Astrocyte (in vitro differentiated cells and primary cell): ENCODE measurements around the gene TPH2. TPM values are rescaled to one million over a fixed set of nuclear protein-coding genes. Genes with fewer than 3 reads are reported as not detected.

ENCODE experiments used
- DNase-seq: peaks from one replicate; pipeline ENCODE4 v3.0.0-alpha.2; 2010; ENCODE audit warnings: low read depth
- FAIRE-seq: peaks from 2 replicates; lab custom pipeline; 2011; peaks lifted over from hg19 to GRCh38; lab: Jason Lieb, UNC
- H2AFZ ChIP-seq: 2 replicates; pipeline ENCODE4 v1.6.0; 2012; ENCODE audit warnings: low read depth, low read length, inconsistent platforms
- H3K27ac ChIP-seq: 2 replicates; pipeline ENCODE4 v1.5.1; 2011; ENCODE audit warnings: low read depth, low read length, inconsistent platforms
- H3K27me3 ChIP-seq: 2 replicates; pipeline ENCODE4 v1.6.0; 2011; ENCODE audit warnings: low read length, inconsistent platforms; ENCODE audit not compliant: insufficient read depth
- H3K36me3 ChIP-seq: 2 replicates; pipeline ENCODE4 v1.5.1; 2011; ENCODE audit warnings: low read length, inconsistent platforms; ENCODE audit not compliant: insufficient read depth
- H3K4me1 ChIP-seq: 2 replicates; pipeline ENCODE4 v1.5.1; 2011; ENCODE audit warnings: low read length, inconsistent platforms; ENCODE audit not compliant: insufficient read depth
- H3K4me2 ChIP-seq: 2 replicates; pipeline ENCODE4 v1.6.0; 2012; ENCODE audit warnings: low read length, inconsistent platforms
- H3K4me3 ChIP-seq: 2 replicates; pipeline ENCODE4 v1.5.1; 2011; ENCODE audit warnings: low read depth, mild to moderate bottlenecking, low read length, inconsistent platforms; ENCODE audit not compliant: insufficient read depth
- H3K79me2 ChIP-seq: 2 replicates; pipeline ENCODE4 v1.6.0; 2012; ENCODE audit warnings: mild to moderate bottlenecking, low read length, inconsistent platforms; ENCODE audit not compliant: insufficient read depth
- H3K9ac ChIP-seq: 2 replicates; pipeline ENCODE4 v1.6.0; 2012; ENCODE audit warnings: mild to moderate bottlenecking, low read length, inconsistent platforms
- H3K9me3 ChIP-seq: 2 replicates; pipeline ENCODE4 v1.5.1; 2012; ENCODE audit warnings: low read depth, mild to moderate bottlenecking, low read length, inconsistent platforms; ENCODE audit not compliant: insufficient read depth
- H4K20me1 ChIP-seq: 2 replicates; pipeline ENCODE4 v1.6.0; 2012; ENCODE audit warnings: low read length, inconsistent platforms; ENCODE audit not compliant: insufficient read depth
- H3K27ac Mint-ChIP-seq: one replicate; pipeline ENCODE4 v1.8.0; 2021; ENCODE audit warnings: mild to moderate bottlenecking, mixed read lengths; ENCODE audit not compliant: unreplicated experiment
- H3K27me3 Mint-ChIP-seq: one replicate; pipeline ENCODE4 v1.8.0; 2021; ENCODE audit warnings: low read depth, mixed read lengths; ENCODE audit not compliant: unreplicated experiment
- H3K36me3 Mint-ChIP-seq: one replicate; pipeline ENCODE4 v1.8.0; 2021; ENCODE audit warnings: low read depth, mixed read lengths; ENCODE audit not compliant: unreplicated experiment
- H3K4me1 Mint-ChIP-seq: one replicate; pipeline ENCODE4 v1.8.0; 2021; ENCODE audit warnings: low read depth, mixed read lengths; ENCODE audit not compliant: unreplicated experiment
- H3K4me3 Mint-ChIP-seq: one replicate; pipeline ENCODE4 v1.8.0; 2021; ENCODE audit warnings: mild to moderate bottlenecking, moderate library complexity, mixed read lengths; ENCODE audit not compliant: unreplicated experiment
- H3K9me3 Mint-ChIP-seq: one replicate; pipeline ENCODE4 v1.8.0; 2021; ENCODE audit warnings: mild to moderate bottlenecking, mixed read lengths; ENCODE audit not compliant: unreplicated experiment
- CTCF ChIP-seq: IDR thresholded peaks from 2 replicates; pipeline ENCODE4 v1.5.1; 2011; ENCODE audit warnings: low read depth, mild to moderate bottlenecking, inconsistent platforms, low read length, moderate library complexity; ENCODE audit not compliant: insufficient read depth
- EZH2 ChIP-seq: IDR thresholded peaks from 2 replicates; pipeline ENCODE4 v1.6.1; 2012; ENCODE audit warnings: mild to moderate bottlenecking, low read length, inconsistent platforms; ENCODE audit not compliant: insufficient read depth
- total RNA-seq: library from RNA; stranded (reverse); gene quantifications from 2 replicates; pipeline ENCODE4 v1.2.1, GENCODE V29; 2021

TPH2 gene
- total RNA-seq, 1 donor from 2014 or later, result 0.30 TPM

GRCh38 chr12:72031066-72031465, 92.4 kb downstream of the TPH2 start:
- no peak overlapping the region for H3K9ac ChIP-seq
- no peak overlapping the region for H2AFZ ChIP-seq
- no peaks in the 10 kb centered on the region for H3K79me2 ChIP-seq
- FAIRE-seq (no peak), DNase-seq (no peak)
- no peak overlapping the region for H3K27ac ChIP-seq
- H3K9me3 Mint-ChIP-seq, result no peaks in the 10 kb centered on the region
- H3K4me3 Mint-ChIP-seq, result no peak overlapping the region
- no peaks in the 10 kb centered on the region for H3K36me3 Mint-ChIP-seq
- no peak overlapping the region for H3K4me3 ChIP-seq
- no peaks in the 10 kb centered on the region for H4K20me1 ChIP-seq
- no peaks in the 10 kb centered on the region for H3K4me1 ChIP-seq
- H3K27me3 ChIP-seq, result no peaks in the 10 kb centered on the region
- H3K27ac Mint-ChIP-seq, result no peak overlapping the region
- H3K27me3 Mint-ChIP-seq, result no peaks in the 10 kb centered on the region
- no peaks in the 10 kb centered on the region for H3K36me3 ChIP-seq
- H3K4me2 ChIP-seq, result no peak overlapping the region
- H3K4me1 Mint-ChIP-seq, result no peaks in the 10 kb centered on the region
- TF ChIP-seq EZH2, result no peak
- no peak for TF ChIP-seq CTCF
- no peaks in the 10 kb centered on the region for H3K9me3 ChIP-seq

- Histone ChIP-seq H3K4me2 (no peak overlapping the region), H3K27ac (no peak overlapping the region), H3K4me1 (no peaks in the 10 kb centered on the region), H3K36me3 (no peaks in the 10 kb centered on the region), H3K9me3 (no peaks in the 10 kb centered on the region), H3K4me3 (no peak overlapping the region), H3K9ac (no peak overlapping the region), H2AFZ (no peak overlapping the region), H3K27me3 (no peaks in the 10 kb centered on the region), H3K79me2 (no peaks in the 10 kb centered on the region), H4K20me1 (no peaks in the 10 kb centered on the region)
- DNase-seq (no peak), FAIRE-seq (no peak)
- Mint-ChIP-seq H3K27ac (no peak overlapping the region), H3K4me3 (no peak overlapping the region), H3K36me3 (no peaks in the 10 kb centered on the region), H3K4me1 (no peaks in the 10 kb centered on the region), H3K27me3 (no peaks in the 10 kb centered on the region), H3K9me3 (peaks cover 2% of the 10 kb centered on the region)
- TF ChIP-seq CTCF, result no peak
- TF ChIP-seq EZH2, result no peak
Observed at GRCh38 chr12:72033991-72034390, 95.3 kb downstream of the TPH2 start.

GRCh38 chr12:72035625-72036024, 97.0 kb downstream of the TPH2 start:
- TF ChIP-seq CTCF (no peak), EZH2 (no peak)

More at GRCh38 chr12:72035625-72036024, 97.0 kb downstream of the TPH2 start:
- H3K9me3 Mint-ChIP-seq, result peaks cover 6% of the 10 kb centered on the region
- no peaks in the 10 kb centered on the region for H3K36me3 ChIP-seq
- DNase-seq (no peak), FAIRE-seq (no peak)
- H3K4me1 Mint-ChIP-seq, result no peaks in the 10 kb centered on the region
- peaks cover 4% of the 10 kb centered on the region for H3K9me3 ChIP-seq
- no peak overlapping the region for H3K27ac ChIP-seq
- H3K27me3 Mint-ChIP-seq, result no peaks in the 10 kb centered on the region
- no peaks in the 10 kb centered on the region for H3K79me2 ChIP-seq
- H3K4me3 ChIP-seq, result no peak overlapping the region
- no peak overlapping the region for H3K4me3 Mint-ChIP-seq
- no peaks in the 10 kb centered on the region for H4K20me1 ChIP-seq
- no peaks in the 10 kb centered on the region for H3K36me3 Mint-ChIP-seq
- H3K9ac ChIP-seq, result no peak overlapping the region
- H3K27me3 ChIP-seq, result no peaks in the 10 kb centered on the region
- no peak overlapping the region for H3K4me2 ChIP-seq
- H2AFZ ChIP-seq, result no peak overlapping the region
- H3K27ac Mint-ChIP-seq, result no peak overlapping the region
- H3K4me1 ChIP-seq, result no peaks in the 10 kb centered on the region
